ENCODE results near the gene EXD3. TPM values are rescaled to one million over a fixed set of nuclear protein-coding genes. Genes with fewer than 3 reads are reported as not detected.
A peak's percentile ranks its signal among the peaks of the same experiment; 100 is the strongest.

Gene EXD3
- total RNA-seq, 1 experiment from 2014 or later, result 15.3 TPM

GRCh38 chr9:137313956-137314560, 108.9 kb downstream of the EXD3 start:
- H3K4me2 ChIP-seq (ENCODE audit: insufficient read depth, insufficient read length, low read length), result no peak overlapping the region
- no CpG with 5 or more reads among the region's 24 CpGs for WGBS (ENCODE audit: extremely low coverage, insufficient read length, low lambda C conversion rate)
- H4K5ac ChIP-seq (ENCODE audit: insufficient read length, low read depth, low read length), result no peak overlapping the region

More at GRCh38 chr9:137313956-137314560, 108.9 kb downstream of the EXD3 start:
- no peaks in the 10 kb centered on the region; the same call in 1 of the 2 replicates for H3K4me1 ChIP-seq (ENCODE audit: insufficient read depth, low read length)
- no peak overlapping the region for H2BK120ac ChIP-seq (ENCODE audit: low read depth, low read length, poor library complexity, severe bottlenecking)
- no peak overlapping the region for H3K4ac ChIP-seq (ENCODE audit: low read depth, low read length)
- no peak overlapping the region for H2BK20ac ChIP-seq (ENCODE audit: low read depth, low read length, poor library complexity, severe bottlenecking)
- no peak overlapping the region for H4K8ac ChIP-seq (replicated peaks; ENCODE audit: insufficient read length, low read depth, low read length)
- no peaks in the 10 kb centered on the region for H3K9me3 ChIP-seq (ENCODE audit: control insufficient read depth, low read depth, low read length)
- no peak overlapping the region for H3K14ac ChIP-seq (ENCODE audit: insufficient read depth, low read length)
- H3K79me1 ChIP-seq (ENCODE audit: insufficient read depth, low read depth, low read length, poor library complexity, severe bottlenecking), result no peaks in the 10 kb centered on the region
- H4K91ac ChIP-seq (ENCODE audit: insufficient read length, low read depth, low read length), result no peak overlapping the region
- H3T11ph ChIP-seq (ENCODE audit: low read length), result no peak overlapping the region
- peak; percentile 31 for DNase-seq
- H2AK5ac ChIP-seq (ENCODE audit: insufficient read length, low read length), result no peak overlapping the region
- H3K9me3 Mint-ChIP-seq, result no peaks in the 10 kb centered on the region; a peak in 1 of 5 replicates
- no peak overlapping the region for H3K9ac ChIP-seq (ENCODE audit: extremely low read depth, insufficient read length, low read length)
- peaks cover 3% of the 10 kb centered on the region; the same call in 1 of the 2 replicates for H3K27me3 Mint-ChIP-seq (ENCODE audit: low read depth)
- TF ChIP-seq CTCF (conservative IDR thresholded peaks at IDR 0.05), result no peak
- H3K79me2 ChIP-seq (ENCODE audit: insufficient read depth, low read length), result no peaks in the 10 kb centered on the region
- H3K4me3 Mint-ChIP-seq, result no peak overlapping the region; a peak in 1 of 5 replicates
- no peaks in the 10 kb centered on the region for H3K23me2 ChIP-seq (ENCODE audit: insufficient read length, low read depth, low read length, poor library complexity, severe bottlenecking)
- no peaks in the 10 kb centered on the region for H3K27me3 ChIP-seq (ENCODE audit: insufficient read depth, low read length)
- H2BK5ac ChIP-seq (ENCODE audit: insufficient read length, low read length), result no peak overlapping the region
- H4K20me1 ChIP-seq (ENCODE audit: control insufficient read depth, insufficient read depth, insufficient read length), result no peaks in the 10 kb centered on the region
- no peak overlapping the region for H2BK12ac ChIP-seq (ENCODE audit: insufficient read length, low read depth, low read length)
- no peak overlapping the region for H3K27ac Mint-ChIP-seq
- H3K23ac ChIP-seq (ENCODE audit: insufficient read length, low read depth, low read length), result no peak overlapping the region
- H3K18ac ChIP-seq (ENCODE audit: insufficient read length, low read depth, low read length), result no peak overlapping the region
- no peak overlapping the region for H2AFZ ChIP-seq (ENCODE audit: low read length)
- H3K36me3 Mint-ChIP-seq (ENCODE audit: insufficient read depth in 1 of 3, low read depth in 3 of 3), result no peaks in the 10 kb centered on the region
- H3K4me1 Mint-ChIP-seq, result peaks cover 8 to 15% of the 10 kb centered on the region in 2 experiments; a peak in 3 of 4 replicates
- no peak overlapping the region for H3K27ac ChIP-seq (ENCODE audit: insufficient read length, low read depth, low read length)
- H3K56ac ChIP-seq (ENCODE audit: insufficient read length, low read depth, low read length), result no peak overlapping the region
- no peak overlapping the region for H2BK15ac ChIP-seq (ENCODE audit: low read depth, low read length)
